NCI-H345 (cell line): ENCODE results near the gene RDH12.

Experiments used
- DNase-seq: peaks from one replicate; lab custom pipeline; 2025; lab: John Stamatoyannopoulos, UW

The RDH12 gene

GRCh38 chr14:67749341-67750084 is 47.8 kb downstream of the RDH12 start:
- DNase-seq = no peak

GRCh38 chr14:67756496-67756895 is 54.8 kb downstream of the RDH12 start:
- no peak for DNase-seq

GRCh38 chr14:67757175-67757574 is 55.5 kb downstream of the RDH12 start:
- no peak for DNase-seq

GRCh38 chr14:67759916-67760315 is 58.2 kb downstream of the RDH12 start:
- no peak for DNase-seq

GRCh38 chr14:67762051-67762450 is 60.4 kb downstream of the RDH12 start:
- no peak for DNase-seq

- DNase-seq = no peak
Measured at GRCh38 chr14:67763158-67763822, 61.6 kb downstream of the RDH12 start.

- no peak for DNase-seq
Measured at GRCh38 chr14:67764496-67764895, 62.8 kb downstream of the RDH12 start.

- DNase-seq = no peak
Measured at GRCh38 chr14:67765192-67765834, 63.6 kb downstream of the RDH12 start.

- DNase-seq = no peak
Measured at GRCh38 chr14:67766035-67766680, 64.5 kb downstream of the RDH12 start.

GRCh38 chr14:67768219-67768618 is 66.5 kb downstream of the RDH12 start:
- DNase-seq = no peak

GRCh38 chr14:67773844-67774377 is 72.2 kb downstream of the RDH12 start:
- DNase-seq = no peak

- DNase-seq = no peak
Measured at GRCh38 chr14:67776653-67777322, 75.1 kb downstream of the RDH12 start.

- DNase-seq = no peak
Measured at GRCh38 chr14:67778792-67779191, 77.1 kb downstream of the RDH12 start.

GRCh38 chr14:67782090-67782489 is 80.4 kb downstream of the RDH12 start:
- no peak for DNase-seq
